Measurements from ENCODE around the gene PPFIA2.

Gene PPFIA2

GRCh38 chr12:81300454-81300853 lies 458.7 kb downstream of the PPFIA2 start:
- H3K4me3 ChIP-seq (ENCODE audit: insufficient read depth, low read depth, low read length, poor library complexity, severe bottlenecking), result no peak overlapping the region
- H3K4me1 ChIP-seq (ENCODE audit: control insufficient read depth, insufficient read depth, low read length, poor library complexity, severe bottlenecking), result no peaks in the 10 kb centered on the region
- H3K36me3 ChIP-seq (ENCODE audit: control insufficient read depth, insufficient read depth, low read length), result no peaks in the 10 kb centered on the region
- no peaks in the 10 kb centered on the region for H3K9me3 ChIP-seq (ENCODE audit: control insufficient read depth, low read length)
- no peak for DNase-seq
- H3K27me3 ChIP-seq (replicated peaks; ENCODE audit: control insufficient read depth, insufficient read depth, low read length, poor library complexity, severe bottlenecking), result no peaks in the 10 kb centered on the region
- no peak overlapping the region for H3K27ac ChIP-seq (ENCODE audit: insufficient read depth, low read length, poor library complexity, severe bottlenecking)

GRCh38 chr12:81297601-81298000 lies 461.5 kb downstream of the PPFIA2 start:
- no peak for DNase-seq
- Histone ChIP-seq H3K9me3 (ENCODE audit: control insufficient read depth, low read length) (no peaks in the 10 kb centered on the region), H3K27ac (ENCODE audit: insufficient read depth, low read length, poor library complexity, severe bottlenecking) (no peak overlapping the region), H3K27me3 (replicated peaks; ENCODE audit: control insufficient read depth, insufficient read depth, low read length, poor library complexity, severe bottlenecking) (no peaks in the 10 kb centered on the region), H3K36me3 (ENCODE audit: control insufficient read depth, insufficient read depth, low read length) (no peaks in the 10 kb centered on the region), H3K4me3 (ENCODE audit: insufficient read depth, low read depth, low read length, poor library complexity, severe bottlenecking) (no peak overlapping the region), H3K4me1 (ENCODE audit: control insufficient read depth, insufficient read depth, low read length, poor library complexity, severe bottlenecking) (no peaks in the 10 kb centered on the region)

GRCh38 chr12:81296556-81297305 lies 462.4 kb downstream of the PPFIA2 start:
- Histone ChIP-seq H3K9me3 (ENCODE audit: control insufficient read depth, low read length) (no peaks in the 10 kb centered on the region), H3K4me1 (ENCODE audit: control insufficient read depth, insufficient read depth, low read length, poor library complexity, severe bottlenecking) (no peaks in the 10 kb centered on the region), H3K4me3 (ENCODE audit: insufficient read depth, low read depth, low read length, poor library complexity, severe bottlenecking) (no peak overlapping the region), H3K27ac (ENCODE audit: insufficient read depth, low read length, poor library complexity, severe bottlenecking) (no peak overlapping the region), H3K36me3 (ENCODE audit: control insufficient read depth, insufficient read depth, low read length) (no peaks in the 10 kb centered on the region), H3K27me3 (replicated peaks; ENCODE audit: control insufficient read depth, insufficient read depth, low read length, poor library complexity, severe bottlenecking) (no peaks in the 10 kb centered on the region)
- DNase-seq, result no peak

- DNase-seq, result no peak
- no peaks in the 10 kb centered on the region for H3K27me3 ChIP-seq (replicated peaks; ENCODE audit: control insufficient read depth, insufficient read depth, low read length, poor library complexity, severe bottlenecking)
- H3K27ac ChIP-seq (ENCODE audit: insufficient read depth, low read length, poor library complexity, severe bottlenecking), result no peak overlapping the region
- no peaks in the 10 kb centered on the region for H3K9me3 ChIP-seq (ENCODE audit: control insufficient read depth, low read length)
- H3K36me3 ChIP-seq (ENCODE audit: control insufficient read depth, insufficient read depth, low read length), result no peaks in the 10 kb centered on the region
- H3K4me1 ChIP-seq (ENCODE audit: control insufficient read depth, insufficient read depth, low read length, poor library complexity, severe bottlenecking), result no peaks in the 10 kb centered on the region
- no peak overlapping the region for H3K4me3 ChIP-seq (ENCODE audit: insufficient read depth, low read depth, low read length, poor library complexity, severe bottlenecking)
Measured at GRCh38 chr12:81295251-81295650, 463.9 kb downstream of the PPFIA2 start.

- Histone ChIP-seq H3K27me3 (replicated peaks; ENCODE audit: control insufficient read depth, insufficient read depth, low read length, poor library complexity, severe bottlenecking) (no peaks in the 10 kb centered on the region), H3K9me3 (ENCODE audit: control insufficient read depth, low read length) (no peaks in the 10 kb centered on the region), H3K4me3 (ENCODE audit: insufficient read depth, low read depth, low read length, poor library complexity, severe bottlenecking) (no peak overlapping the region), H3K27ac (ENCODE audit: insufficient read depth, low read length, poor library complexity, severe bottlenecking) (no peak overlapping the region), H3K4me1 (ENCODE audit: control insufficient read depth, insufficient read depth, low read length, poor library complexity, severe bottlenecking) (no peaks in the 10 kb centered on the region), H3K36me3 (ENCODE audit: control insufficient read depth, insufficient read depth, low read length) (no peaks in the 10 kb centered on the region)
- DNase-seq, result no peak
Measured at GRCh38 chr12:81294325-81295190, 464.6 kb downstream of the PPFIA2 start.

GRCh38 chr12:81288651-81289050 lies 470.5 kb downstream of the PPFIA2 start:
- no peak for DNase-seq
- no peaks in the 10 kb centered on the region for H3K27me3 ChIP-seq (replicated peaks; ENCODE audit: control insufficient read depth, insufficient read depth, low read length, poor library complexity, severe bottlenecking)
- no peaks in the 10 kb centered on the region for H3K36me3 ChIP-seq (ENCODE audit: control insufficient read depth, insufficient read depth, low read length)

GRCh38 chr12:81284137-81284536 lies 475.0 kb downstream of the PPFIA2 start:
- Histone ChIP-seq H3K27ac (ENCODE audit: insufficient read depth, low read length, poor library complexity, severe bottlenecking) (no peak overlapping the region), H3K9me3 (ENCODE audit: control insufficient read depth, low read length) (no peaks in the 10 kb centered on the region), H3K27me3 (replicated peaks; ENCODE audit: control insufficient read depth, insufficient read depth, low read length, poor library complexity, severe bottlenecking) (no peaks in the 10 kb centered on the region), H3K4me3 (ENCODE audit: insufficient read depth, low read depth, low read length, poor library complexity, severe bottlenecking) (no peak overlapping the region), H3K36me3 (ENCODE audit: control insufficient read depth, insufficient read depth, low read length) (no peaks in the 10 kb centered on the region), H3K4me1 (ENCODE audit: control insufficient read depth, insufficient read depth, low read length, poor library complexity, severe bottlenecking) (no peaks in the 10 kb centered on the region)
- DNase-seq, result no peak

More at GRCh38 chr12:81288651-81289050, 470.5 kb downstream of the PPFIA2 start:
- H3K27ac ChIP-seq (ENCODE audit: insufficient read depth, low read length, poor library complexity, severe bottlenecking), result no peak overlapping the region
- H3K4me1 ChIP-seq (ENCODE audit: control insufficient read depth, insufficient read depth, low read length, poor library complexity, severe bottlenecking), result no peaks in the 10 kb centered on the region
- no peak overlapping the region for H3K4me3 ChIP-seq (ENCODE audit: insufficient read depth, low read depth, low read length, poor library complexity, severe bottlenecking)
- no peaks in the 10 kb centered on the region for H3K9me3 ChIP-seq (ENCODE audit: control insufficient read depth, low read length)

GRCh38 chr12:81274637-81275529 lies 484.3 kb downstream of the PPFIA2 start:
- H3K4me1 ChIP-seq (ENCODE audit: control insufficient read depth, insufficient read depth, low read length, poor library complexity, severe bottlenecking), result no peaks in the 10 kb centered on the region
- DNase-seq, result no peak
- no peaks in the 10 kb centered on the region for H3K27me3 ChIP-seq (replicated peaks; ENCODE audit: control insufficient read depth, insufficient read depth, low read length, poor library complexity, severe bottlenecking)
- no peaks in the 10 kb centered on the region for H3K9me3 ChIP-seq (ENCODE audit: control insufficient read depth, low read length)
- no peaks in the 10 kb centered on the region for H3K36me3 ChIP-seq (ENCODE audit: control insufficient read depth, insufficient read depth, low read length)
- no peak overlapping the region for H3K27ac ChIP-seq (ENCODE audit: insufficient read depth, low read length, poor library complexity, severe bottlenecking)
- H3K4me3 ChIP-seq (ENCODE audit: insufficient read depth, low read depth, low read length, poor library complexity, severe bottlenecking), result no peak overlapping the region

- Histone ChIP-seq H3K9me3 (ENCODE audit: control insufficient read depth, low read length) (no peaks in the 10 kb centered on the region), H3K4me3 (ENCODE audit: insufficient read depth, low read depth, low read length, poor library complexity, severe bottlenecking) (no peak overlapping the region), H3K27ac (ENCODE audit: insufficient read depth, low read length, poor library complexity, severe bottlenecking) (no peak overlapping the region), H3K4me1 (ENCODE audit: control insufficient read depth, insufficient read depth, low read length, poor library complexity, severe bottlenecking) (no peaks in the 10 kb centered on the region), H3K27me3 (replicated peaks; ENCODE audit: control insufficient read depth, insufficient read depth, low read length, poor library complexity, severe bottlenecking) (no peaks in the 10 kb centered on the region), H3K36me3 (ENCODE audit: control insufficient read depth, insufficient read depth, low read length) (no peaks in the 10 kb centered on the region)
- DNase-seq, result no peak
Measured at GRCh38 chr12:81270385-81270784, 488.8 kb downstream of the PPFIA2 start.

All from effector memory CD4-positive, alpha-beta T cell (primary cell).